Body of pancreas (tissue), 4 donors: Measurements from ENCODE around the gene TNFRSF8. TPM values are rescaled to one million over a fixed set of nuclear protein-coding genes. Genes with fewer than 3 reads are reported as not detected.
"Not testable (repeated sequence)": the region's sequence is repeated elsewhere in the genome, so short reads cannot be mapped to it uniquely, and the experiment has no call there.

Experiments used
- ATAC-seq: fragments of 150-250 bp; one replicate; pipeline ENCODE4 v1.9.1; 2016
- DNase-seq, 4 donors: peaks; one replicate each; pipeline ENCODE4 v3.0.0-alpha.2; 2019
- H3K27ac ChIP-seq, 4 donors: fragments of 200-600 bp; sonication (generic); 1 replicate in 3 of 4; 2 replicates in 1 of 4; pipeline versions ENCODE4 v1.5.1 to v1.6.1; 2016 to 2019; ENCODE audit warnings: mild to moderate bottlenecking in 1 of 4, mixed read lengths in 1 of 4, moderate library complexity in 1 of 4
- H3K27me3 ChIP-seq, 2 donors: fragments of 200-600 bp; sonication (generic); one replicate each; pipeline ENCODE4 v1.6.0; 2016; ENCODE audit warnings: mild to moderate bottlenecking in 1 of 2
- H3K36me3 ChIP-seq, 2 donors: fragments of 200-600 bp; sonication (generic); replicated peaks in 1 of 2; 2 replicates each; pipeline ENCODE4 v1.5.1; 2016; ENCODE audit warnings: low read depth in 2 of 2; ENCODE audit not compliant: insufficient read depth in 1 of 2
- H3K4me1 ChIP-seq: fragments of 200-600 bp; sonication (generic); one replicate; pipeline ENCODE4 v1.6.0; 2016
- H3K4me3 ChIP-seq, 2 donors: fragments of 200-600 bp; sonication (generic); 1 replicate in 1 of 2; 2 replicates in 1 of 2; pipeline ENCODE4 v1.5.1; 2016 to 2019
- H3K9me3 ChIP-seq, 3 donors: fragments of 200-600 bp; sonication (generic); 1 replicate in 2 of 3; 2 replicates in 1 of 3; pipeline ENCODE4 v1.5.1; 2016
- CTCF ChIP-seq, 7 experiments: fragments of 450-650 bp in 4 of 7; fragments of 200-600 bp in 3 of 7; sonication (generic) in 3 of 7; IDR thresholded peaks; one replicate each; pipeline ENCODE4 v1.5.1; 2016 to 2019; ENCODE audit warnings: antibody characterized with exemption in 7 of 7
- POLR2A ChIP-seq, 3 donors: fragments of 450-650 bp; IDR thresholded peaks; one replicate each; pipeline ENCODE4 v1.6.1; 2016; ENCODE audit warnings: antibody characterized with exemption in 3 of 3, mild to moderate bottlenecking in 2 of 3
- WGBS, 2 donors: methylation state at CpG; one replicate each; pipeline ENCODE4 v1.1.5; 2017; 5-methylcytosine and 5-hydroxymethylcytosine counted together
- intact Hi-C: fragments of 100-400 bp; cut with DNase I; formaldehyde crosslinking; loops from one replicate; pipeline ENCODE4 v1.15.1; 2023
- total RNA-seq, 2 donors: library from RNA; depleted of rRNA; stranded (reverse); fragments of >200 nt; gene quantifications; one replicate each; pipeline ENCODE4 v1.1.0, GENCODE V29; 2016

Gene TNFRSF8
- total RNA-seq, 2 donors from 2014 or later = not detected

- Histone ChIP-seq H3K4me3 (no peak overlapping the region), H3K27me3 (no peaks in the 10 kb centered on the region), H3K27ac (no peak overlapping the region), H3K4me1 (no peaks in the 10 kb centered on the region), H3K36me3 (no peaks in the 10 kb centered on the region), H3K9me3 (no peaks in the 10 kb centered on the region)
- DNase-seq (no peak), ATAC-seq (no peak)
- TF ChIP-seq CTCF (IDR thresholded peaks at IDR 0.05) = no peak
- TF ChIP-seq POLR2A (IDR thresholded peaks at IDR 0.05) = no peak
- intact Hi-C loops = no loop called here
- WGBS, 2 donors = 84 to 85% methylated on average over 10 of the region's 10 CpGs
Measured at GRCh38 chr1:12102066-12102465, 39.0 kb downstream of the TNFRSF8 start.

GRCh38 chr1:12104417-12104816 lies 41.3 kb downstream of the TNFRSF8 start:
- Histone ChIP-seq H3K9me3 (no peaks in the 10 kb centered on the region), H3K36me3 (no peaks in the 10 kb centered on the region), H3K4me1 (no peaks in the 10 kb centered on the region), H3K27ac (no peak overlapping the region), H3K27me3 (no peaks in the 10 kb centered on the region), H3K4me3 (no peak overlapping the region)
- TF ChIP-seq POLR2A (IDR thresholded peaks at IDR 0.05) = no peak
- no peak for TF ChIP-seq CTCF (IDR thresholded peaks at IDR 0.05)
- WGBS, 2 donors = 74 to 76% methylated on average over 13 of the region's 13 CpGs
- intact Hi-C loops = no loop called here
- no peak for DNase-seq
- no peak for ATAC-seq

- WGBS, 2 donors = 61 to 66% methylated on average over 5 of the region's 5 CpGs
- Histone ChIP-seq H3K27ac (no peak overlapping the region), H3K4me1 (no peaks in the 10 kb centered on the region), H3K9me3 (no peaks in the 10 kb centered on the region), H3K36me3 (no peaks in the 10 kb centered on the region), H3K4me3 (no peak overlapping the region), H3K27me3 (no peaks in the 10 kb centered on the region)
- no peak for DNase-seq
- no peak for TF ChIP-seq POLR2A (IDR thresholded peaks at IDR 0.05)
- TF ChIP-seq CTCF (IDR thresholded peaks at IDR 0.05) = no peak
- no peak for ATAC-seq
- intact Hi-C loops = no loop called here
Measured at GRCh38 chr1:12106153-12106552, 43.0 kb downstream of the TNFRSF8 start.

GRCh38 chr1:12106861-12107260 lies 43.8 kb downstream of the TNFRSF8 start:
- intact Hi-C loops, H3K4me1 ChIP-seq, H3K27me3 ChIP-seq, DNase-seq, H3K9me3 ChIP-seq, ATAC-seq, H3K27ac ChIP-seq, H3K4me3 ChIP-seq, H3K36me3 ChIP-seq: not testable (repeated sequence)
- 57 to 66% methylated on average over 6 to 9 of the region's 9 CpGs for WGBS, 2 donors

GRCh38 chr1:12107718-12108117 lies 44.6 kb downstream of the TNFRSF8 start:
- ATAC-seq (no peak), DNase-seq (no peak)
- intact Hi-C loops = no loop called here
- Histone ChIP-seq H3K4me1 (no peaks in the 10 kb centered on the region), H3K36me3 (no peaks in the 10 kb centered on the region), H3K4me3 (no peak overlapping the region), H3K27ac (no peak overlapping the region), H3K27me3 (no peaks in the 10 kb centered on the region), H3K9me3 (no peaks in the 10 kb centered on the region)
- TF ChIP-seq POLR2A (IDR thresholded peaks at IDR 0.05) = no peak
- no peak for TF ChIP-seq CTCF (IDR thresholded peaks at IDR 0.05)
- WGBS, 2 donors = 69 to 75% methylated on average over 13 of the region's 13 CpGs
